HG02852 (cell line): ENCODE data around the gene TP73.
"Not testable (repeated sequence)": the region's sequence is repeated elsewhere in the genome, so short reads cannot be mapped to it uniquely, and the experiment has no call there.

Source experiments
- ATAC-seq: cut with Tn5 transposase; IDR thresholded peaks from one replicate; pipeline ENCODE4 v1.9.1; 2021; ENCODE audit warnings: mild to moderate bottlenecking, moderate library complexity; ENCODE audit not compliant: unreplicated experiment

TP73 gene

DNA sequence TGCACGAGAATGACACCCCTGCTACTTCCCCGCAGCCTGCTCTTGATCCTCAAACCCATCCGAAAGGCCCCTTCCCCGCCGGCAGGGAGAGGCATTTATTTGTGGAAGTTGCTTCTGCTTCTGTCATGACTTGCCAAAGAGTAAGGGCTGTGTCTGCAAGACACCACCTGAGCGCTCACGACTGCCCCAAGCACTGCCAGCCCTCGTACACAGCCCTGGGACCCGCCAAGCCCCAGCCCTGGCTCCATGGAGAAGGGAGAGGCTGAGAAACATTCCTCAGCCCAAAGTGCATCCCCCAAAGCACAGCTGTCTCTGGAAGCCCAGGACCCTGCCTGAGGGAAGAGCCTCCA is 33.8 kb upstream of the TP73 start:
- ATAC-seq = no peak

- ATAC-seq = no peak
Measured at GRCh38 chr1:3618881-3619671, 33.2 kb upstream of the TP73 start.

DNA sequence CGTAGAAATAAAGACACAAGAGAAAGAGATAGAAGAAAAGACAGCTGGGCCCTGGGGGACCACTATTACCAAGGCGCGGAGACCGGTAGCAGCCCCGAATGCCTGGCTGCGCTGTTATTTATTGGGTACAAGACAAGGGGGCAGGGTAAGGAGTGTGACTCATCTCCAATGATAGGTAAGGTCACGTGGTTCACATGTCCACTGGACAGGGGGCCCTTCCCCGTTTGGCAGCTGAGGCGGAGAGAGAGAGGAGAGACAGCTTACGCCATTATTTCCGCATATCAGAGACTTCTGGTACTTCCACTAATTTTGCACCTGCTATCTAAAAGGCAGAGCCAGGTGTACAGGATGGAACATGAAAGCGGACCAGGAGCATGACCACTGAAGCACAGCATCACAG is 31.6 kb upstream of the TP73 start:
- no peak for ATAC-seq

- not testable (repeated sequence) for ATAC-seq
Measured at GRCh38 chr1:3621151-3621671, 31.1 kb upstream of the TP73 start.

DNA sequence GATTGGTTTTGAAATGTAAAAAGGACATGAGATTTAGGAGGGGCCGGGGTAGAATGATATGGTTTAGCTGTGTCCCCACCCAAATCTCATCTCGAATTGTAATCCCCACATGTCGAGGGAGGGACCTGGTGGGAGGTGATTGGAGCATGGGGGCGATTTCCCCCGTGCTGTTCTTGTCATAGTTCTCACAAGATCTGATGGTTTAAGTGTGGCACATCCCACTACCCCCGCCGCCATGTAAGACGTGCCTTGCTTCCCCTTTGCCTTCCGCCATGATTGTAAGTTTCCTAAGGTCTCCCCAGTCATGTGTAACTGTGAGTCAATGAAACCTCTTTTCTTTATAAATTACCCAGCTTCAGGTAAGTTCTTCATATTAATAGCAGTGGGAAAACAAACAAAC is 30.2 kb upstream of the TP73 start:
- not testable (repeated sequence) for ATAC-seq

DNA sequence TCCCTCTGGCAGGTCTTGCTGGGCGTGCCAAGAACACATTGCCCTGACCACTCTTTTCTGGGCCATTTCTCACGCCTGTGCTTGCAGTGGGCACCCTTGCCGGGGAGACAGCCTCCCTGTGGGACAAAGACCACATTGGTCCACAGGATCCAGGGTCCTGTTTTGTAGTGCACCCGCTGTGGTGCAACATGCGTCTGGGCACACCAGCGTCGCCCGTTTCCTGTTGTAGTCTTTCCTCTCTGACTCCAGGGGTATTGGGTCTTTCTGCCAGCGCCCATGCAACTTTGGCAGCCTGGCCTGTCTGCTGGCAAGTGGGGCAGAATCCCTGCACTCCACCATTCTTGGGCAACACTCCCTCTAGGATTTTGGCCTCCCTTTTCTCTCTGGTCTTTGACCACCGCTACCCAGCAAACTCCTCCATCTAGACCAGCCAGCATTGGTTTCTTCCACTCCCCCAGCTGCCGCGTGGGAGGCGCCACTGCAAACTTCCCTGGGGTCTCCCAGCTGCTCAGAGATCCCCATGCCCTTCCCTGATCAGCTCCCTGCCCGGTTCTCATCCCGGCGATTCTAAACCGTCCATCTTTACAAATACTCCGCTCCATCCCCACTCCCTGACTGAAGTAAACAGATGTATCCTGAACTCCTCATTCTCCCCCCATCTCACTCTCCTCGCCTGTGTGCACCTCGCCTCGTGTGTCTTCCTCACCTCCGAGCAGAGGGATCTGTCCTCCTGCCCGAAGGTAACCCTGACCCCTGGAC is 28.7 kb upstream of the TP73 start:
- no peak for ATAC-seq

- peak; percentile 94 for ATAC-seq
Measured at GRCh38 chr1:3624200-3625136, 27.8 kb upstream of the TP73 start, which contains the start of gene TPRG1L. Gene TPRG1L, plus strand, starts transcription at chr1:3625015. Its CDS starts 58 bp downstream, at chr1:3625073.

GRCh38 chr1:3625151-3625907 is 27.0 kb upstream of the TP73 start:
- peak; percentile 7 for ATAC-seq

- no peak for ATAC-seq
Measured at GRCh38 chr1:3626025-3626424, 26.3 kb upstream of the TP73 start.

DNA sequence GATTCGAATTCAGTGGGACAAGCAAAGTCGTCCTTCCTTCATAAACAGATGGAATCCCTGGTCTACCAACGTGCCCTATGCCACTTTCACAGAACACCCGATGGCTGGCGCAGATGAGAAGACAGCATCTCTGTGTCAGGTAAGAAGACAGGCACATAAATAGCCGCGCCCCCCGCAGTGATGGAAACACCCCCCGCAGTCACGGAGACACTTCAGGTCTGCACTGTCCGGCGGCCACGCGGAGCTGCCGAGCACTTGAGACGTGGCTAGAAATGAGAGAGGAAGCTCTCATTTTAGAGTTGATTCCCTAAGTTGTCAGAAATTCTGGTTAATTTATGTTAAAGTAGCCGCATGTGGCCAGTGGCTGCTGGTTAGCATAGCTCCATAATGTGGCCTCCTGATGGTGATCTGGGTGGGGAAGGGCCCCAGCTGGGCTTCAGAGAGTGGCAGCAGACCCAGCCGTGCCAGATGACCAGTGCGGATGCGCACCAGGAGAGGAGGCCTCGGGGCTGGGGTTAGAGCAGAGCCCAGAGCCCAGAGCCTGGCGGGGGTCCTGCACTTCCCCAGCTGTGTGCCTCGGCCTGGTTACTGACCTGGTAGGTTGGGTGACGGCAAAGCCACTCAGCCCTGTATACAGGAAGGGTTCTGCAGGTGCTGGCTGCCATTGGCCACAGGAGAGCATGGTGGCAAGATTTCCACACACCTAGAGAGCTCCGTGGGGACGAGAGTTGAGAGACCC is 24.6 kb upstream of the TP73 start:
- ATAC-seq = no peak

DNA sequence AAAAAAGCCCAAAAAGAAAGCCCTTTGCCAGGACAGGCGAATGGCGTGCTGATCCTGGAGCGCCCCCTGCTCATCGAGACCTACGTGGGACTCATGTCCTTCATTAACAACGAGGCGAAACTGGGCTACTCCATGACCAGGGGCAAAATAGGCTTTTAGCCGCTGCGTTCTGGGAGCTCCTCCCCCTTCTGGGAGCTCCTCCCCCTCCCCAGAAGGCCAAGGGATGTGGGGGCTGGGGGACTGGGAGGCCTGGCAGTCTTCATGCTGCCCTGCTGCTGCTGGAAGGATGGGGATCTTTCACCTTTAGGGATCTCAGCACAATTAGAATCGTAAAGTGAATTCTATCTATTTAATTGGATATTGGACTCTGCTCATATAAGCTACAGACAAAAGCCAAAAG is 23.9 kb upstream of the TP73 start:
- no peak for ATAC-seq

DNA sequence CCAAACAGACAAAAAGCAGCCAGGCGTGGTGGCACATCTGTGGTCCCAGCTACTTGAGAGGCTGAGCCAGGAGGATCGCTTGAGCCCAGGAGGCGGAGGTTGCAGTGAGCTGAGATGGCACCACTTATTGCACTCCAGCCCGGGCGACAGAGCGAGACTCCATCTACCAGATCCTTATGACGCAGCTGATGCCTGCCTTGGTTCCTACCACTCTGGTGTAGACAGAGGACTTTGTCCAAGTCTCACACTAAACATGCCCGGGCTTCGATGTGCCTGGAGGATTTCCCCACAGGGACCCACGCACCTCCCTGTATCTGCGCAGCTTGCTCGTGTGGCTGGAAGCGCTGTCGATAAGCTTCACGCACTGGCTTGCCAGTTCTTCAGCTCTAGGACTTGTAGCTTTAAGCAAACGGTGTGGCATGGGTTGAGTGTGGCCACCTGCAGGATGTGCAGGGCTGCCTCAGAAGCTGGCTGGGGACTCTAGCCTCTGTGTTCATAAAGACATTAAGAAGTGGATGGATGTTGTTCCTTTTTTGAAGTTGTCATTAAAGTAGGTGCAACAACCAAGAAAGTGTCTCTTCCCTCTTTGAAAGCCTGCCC is 22.7 kb upstream of the TP73 start:
- no peak for ATAC-seq

- no peak for ATAC-seq
Measured at GRCh38 chr1:3630161-3630611, 22.1 kb upstream of the TP73 start.

- no peak for ATAC-seq
Measured at GRCh38 chr1:3630914-3631313, 21.4 kb upstream of the TP73 start.

- no peak for ATAC-seq
Measured at GRCh38 chr1:3631320-3632260, 20.7 kb upstream of the TP73 start.

- ATAC-seq = no peak
Measured at GRCh38 chr1:3632298-3632697, 20.0 kb upstream of the TP73 start.

DNA sequence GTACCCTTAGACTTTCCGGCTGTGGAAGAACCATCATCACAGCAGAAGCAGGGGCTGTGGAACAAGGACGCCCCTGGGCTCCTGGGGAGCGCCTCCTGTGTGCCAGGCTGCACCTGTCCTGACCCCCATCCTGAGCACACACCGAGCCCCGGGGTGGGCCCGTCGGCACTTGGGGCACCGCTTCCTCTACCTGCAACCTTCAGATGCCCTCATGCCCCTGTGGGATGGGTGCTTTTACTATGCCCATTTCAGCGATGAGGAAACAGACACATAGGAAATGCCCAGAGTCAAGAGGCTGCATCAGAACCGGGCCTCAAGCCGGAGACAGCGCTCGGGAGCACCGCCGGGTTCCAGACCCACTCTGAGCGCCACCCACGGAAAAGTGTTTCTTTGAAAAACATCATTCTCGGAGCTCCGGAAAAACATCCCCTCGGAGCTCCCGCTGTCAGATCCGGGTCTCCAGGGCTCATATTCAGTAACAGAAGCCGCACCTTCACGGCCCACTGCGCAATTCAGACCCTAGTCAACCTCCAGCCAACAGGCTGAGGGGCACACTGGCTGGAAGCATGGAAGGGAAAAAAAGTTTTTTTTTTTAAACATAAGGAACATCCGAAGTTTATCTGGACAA is 19.5 kb upstream of the TP73 start:
- no peak for ATAC-seq
